ENCODE results near the gene CAPN8. TPM values are rescaled to one million over a fixed set of nuclear protein-coding genes. Genes with fewer than 3 reads are reported as not detected.

The CAPN8 gene
- total and polyA plus RNA-seq, 3 donors from 2014 or later, result 1.4 to 4.3 (median 3.2) TPM

DNA sequence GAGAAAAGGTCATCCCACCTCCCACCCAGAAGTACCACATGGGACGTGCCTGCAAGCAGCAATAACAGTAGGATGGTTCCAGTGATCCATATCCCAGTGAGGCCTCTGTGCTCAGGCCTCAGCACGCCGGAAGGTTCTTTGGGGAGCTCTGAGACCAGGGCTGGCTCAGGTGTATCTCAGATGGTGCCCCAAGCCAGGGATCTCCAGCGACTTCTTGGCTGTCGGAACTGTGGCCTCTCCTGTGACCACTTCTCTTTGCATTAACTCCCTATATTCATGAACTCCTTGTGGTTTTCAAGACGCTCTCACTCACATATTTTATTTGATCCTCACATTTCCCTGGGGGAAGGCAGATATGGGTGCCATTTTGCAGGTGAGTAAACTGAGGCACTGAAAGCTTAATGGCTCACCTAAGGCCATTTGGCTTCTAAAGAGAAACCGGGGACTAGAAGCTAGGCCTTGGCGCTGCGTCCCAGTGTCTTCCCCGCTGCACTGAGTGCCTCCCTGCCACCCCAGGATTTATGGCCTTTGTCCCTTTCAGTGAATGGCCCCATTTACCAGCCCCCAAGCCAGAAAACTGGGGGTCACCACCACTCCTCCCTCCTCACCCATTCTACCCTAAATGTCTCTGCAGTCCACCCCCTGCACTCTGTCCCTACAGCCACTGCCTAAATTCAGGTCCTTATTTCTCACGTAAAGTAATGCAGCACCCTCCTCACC is 170.4 kb downstream of the CAPN8 start:
- Histone ChIP-seq H3K27me3 (no peaks in the 10 kb centered on the region), H3K9me3 (no peaks in the 10 kb centered on the region), H3K4me3 (no peak overlapping the region), H3K27ac (no peak overlapping the region), H3K36me3 (ENCODE audit: low read depth, missing control alignments) (no peaks in the 10 kb centered on the region), H3K4me1 (no peaks in the 10 kb centered on the region)
- no peak for DNase-seq
- intact Hi-C loops (cut with DNase I; ENCODE audit: low total_unique reads), result no loop called here
- TF ChIP-seq POLR2A (IDR thresholded peaks at IDR 0.05), result no peak
- TF ChIP-seq, protein P1, sequence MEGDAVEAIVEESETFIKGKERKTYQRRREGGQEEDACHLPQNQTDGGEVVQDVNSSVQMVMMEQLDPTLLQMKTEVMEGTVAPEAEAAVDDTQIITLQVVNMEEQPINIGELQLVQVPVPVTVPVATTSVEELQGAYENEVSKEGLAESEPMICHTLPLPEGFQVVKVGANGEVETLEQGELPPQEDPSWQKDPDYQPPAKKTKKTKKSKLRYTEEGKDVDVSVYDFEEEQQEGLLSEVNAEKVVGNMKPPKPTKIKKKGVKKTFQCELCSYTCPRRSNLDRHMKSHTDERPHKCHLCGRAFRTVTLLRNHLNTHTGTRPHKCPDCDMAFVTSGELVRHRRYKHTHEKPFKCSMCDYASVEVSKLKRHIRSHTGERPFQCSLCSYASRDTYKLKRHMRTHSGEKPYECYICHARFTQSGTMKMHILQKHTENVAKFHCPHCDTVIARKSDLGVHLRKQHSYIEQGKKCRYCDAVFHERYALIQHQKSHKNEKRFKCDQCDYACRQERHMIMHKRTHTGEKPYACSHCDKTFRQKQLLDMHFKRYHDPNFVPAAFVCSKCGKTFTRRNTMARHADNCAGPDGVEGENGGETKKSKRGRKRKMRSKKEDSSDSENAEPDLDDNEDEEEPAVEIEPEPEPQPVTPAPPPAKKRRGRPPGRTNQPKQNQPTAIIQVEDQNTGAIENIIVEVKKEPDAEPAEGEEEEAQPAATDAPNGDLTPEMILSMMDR (IDR thresholded peaks at IDR 0.05), result no peak
- 90 to 94% methylated on average over 11 of the region's 11 CpGs for WGBS, 2 donors

DNA sequence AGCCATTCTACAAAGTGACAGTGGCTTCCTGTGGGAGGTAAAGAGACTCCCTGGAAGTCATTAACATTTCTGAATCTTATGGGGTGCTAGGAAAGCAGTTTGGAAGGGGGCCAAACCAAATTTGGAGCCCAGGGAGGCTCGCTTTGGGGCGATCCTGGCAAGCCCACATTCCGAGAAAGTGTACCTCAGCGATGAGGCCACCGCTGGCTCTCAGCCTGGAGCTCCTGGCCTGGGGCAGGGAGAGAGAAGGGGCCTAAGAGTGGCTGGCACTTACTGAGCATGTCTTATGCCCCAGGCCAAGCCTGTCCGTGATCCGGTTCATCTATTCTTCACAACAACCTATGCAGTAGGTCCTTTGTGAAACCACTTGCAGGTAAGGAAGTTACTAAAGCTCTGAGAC is 173.5 kb downstream of the CAPN8 start:
- H3K4me3 ChIP-seq, result no peak overlapping the region
- no peaks in the 10 kb centered on the region for H3K27me3 ChIP-seq
- TF ChIP-seq, protein P1 (IDR thresholded peaks at IDR 0.05), result no peak
- no peak for TF ChIP-seq POLR2A (IDR thresholded peaks at IDR 0.05)
- no peak for DNase-seq
- H3K36me3 ChIP-seq (ENCODE audit: low read depth, missing control alignments), result no peaks in the 10 kb centered on the region
- no peaks in the 10 kb centered on the region for H3K4me1 ChIP-seq
- H3K9me3 ChIP-seq, result no peaks in the 10 kb centered on the region
- H3K27ac ChIP-seq, result no peak overlapping the region
- intact Hi-C loops (cut with DNase I; ENCODE audit: low total_unique reads), result no loop called here
- WGBS, 2 donors, result 79 to 85% methylated on average over 7 of the region's 7 CpGs

Small RNA genes lying within 50 kb of the gene (small RNA-seq; reads per million reads assigned to genes)
- gene RNU6-1248P, result 0 reads per million in 2 donors
- 0 reads per million in 2 donors for gene SNRPEP10

Other genes with a start within 250 kb of the CAPN8 start
- gene CAPN2, start 46.8 kb upstream of the CAPN8 start, total RNA-seq, result 100 to 1,000 TPM; 174 to 179 TPM
- 99.0 TPM for gene CAPN2, start 46.8 kb upstream of the CAPN8 start, polyA plus RNA-seq (ENCODE audit: insufficient read depth, low read depth, low replicate concordance)
- 10 to 100 TPM; 64.3 to 99.3 TPM for gene TP53BP2, start 180.2 kb upstream of the CAPN8 start, total RNA-seq
- 29.6 TPM for gene TP53BP2, start 180.2 kb upstream of the CAPN8 start, polyA plus RNA-seq (ENCODE audit: insufficient read depth, low read depth, low replicate concordance)

Measured in testis (tissue), 3 donors.